A673 (cell line): ENCODE data around the gene STRBP. TPM values are rescaled to one million over a fixed set of nuclear protein-coding genes. Genes with fewer than 3 reads are reported as not detected.

Experiments used
- BruUV-seq: library from RNA; stranded (reverse); fragments of 400-500 nt; replicated peaks from 2 replicates; lab custom pipeline; 2021; lab: Mats Ljungman, UMichigan
- CTCF ChIA-PET: fragments of 300-600 bp; sonication (Branson Sonifier 250); formaldehyde crosslinking; loops from one replicate; lab custom pipeline; 2022; ENCODE audit warnings: antibody characterized with exemption; lab: Charles Lee
- POLR2A ChIA-PET: fragments of 300-600 bp; sonication (Branson Sonifier 250); formaldehyde crosslinking; loops from one replicate; lab custom pipeline; 2022; ENCODE audit warnings: antibody characterized with exemption; ENCODE audit not compliant: low non-redundant PET; lab: Charles Lee
- DNase-seq: peaks from one replicate; pipeline ENCODE4 v3.0.0-alpha.2; 2015; ENCODE audit warnings: low spot score
- H3K27ac ChIP-seq: fragments of 200-600 bp; sonication (generic); 2 replicates; pipeline ENCODE4 v1.5.1; 2016; ENCODE audit warnings: mixed run types, low read depth, mild to moderate bottlenecking, mixed read lengths, antibody characterized with exemption, low read length; ENCODE audit not compliant: poor library complexity, severe bottlenecking
- H3K27me3 ChIP-seq: fragments of 200-600 bp; sonication (generic); replicated peaks from 2 replicates; pipeline ENCODE4 v1.6.1; 2017; ENCODE audit warnings: mixed run types, low read depth, mild to moderate bottlenecking, mixed read lengths, antibody characterized with exemption, low read length; ENCODE audit not compliant: insufficient read depth, poor library complexity
- H3K36me3 ChIP-seq: fragments of 200-600 bp; sonication (generic); 2 replicates; pipeline ENCODE4 v1.6.1; 2016; ENCODE audit warnings: mixed run types, mild to moderate bottlenecking, mixed read lengths, antibody characterized with exemption, low read length; ENCODE audit not compliant: insufficient read depth, poor library complexity, severe bottlenecking
- H3K4me1 ChIP-seq: fragments of 200-600 bp; sonication (generic); 2 replicates; pipeline ENCODE4 v1.6.1; 2017; ENCODE audit warnings: mixed run types, mild to moderate bottlenecking, mixed read lengths, antibody characterized with exemption, low read length; ENCODE audit not compliant: insufficient read depth, poor library complexity, severe bottlenecking
- H3K4me3 ChIP-seq: fragments of 200-600 bp; sonication (generic); 2 replicates; pipeline ENCODE4 v1.5.1; 2016; ENCODE audit warnings: low read depth, mixed run types, mild to moderate bottlenecking, mixed read lengths, low read length; ENCODE audit not compliant: poor library complexity, severe bottlenecking
- H3K9me3 ChIP-seq: fragments of 200-600 bp; sonication (generic); 2 replicates; pipeline ENCODE4 v1.6.1; 2016; ENCODE audit warnings: mixed run types, low read depth, mild to moderate bottlenecking, mixed read lengths, antibody characterized with exemption, low read length; ENCODE audit not compliant: poor library complexity, severe bottlenecking
- CTCF ChIP-seq: fragments of 300-800, 200-600 bp; sonication (generic); conservative IDR thresholded peaks from 2 replicates; pipeline ENCODE4 v1.5.1; 2017; ENCODE audit warnings: low read depth, mild to moderate bottlenecking, antibody characterized with exemption, low read length, moderate library complexity, mixed read lengths
- EZH2 ChIP-seq: fragments of 200-600 bp; sonication (generic); IDR thresholded peaks from 2 replicates; pipeline ENCODE4 v1.6.1; 2017; ENCODE audit warnings: borderline replicate concordance, low read depth, mild to moderate bottlenecking, mixed read lengths, antibody characterized with exemption, low read length; ENCODE audit not compliant: poor library complexity, severe bottlenecking
- intact Hi-C: fragments of 100-400 bp; cut with micrococcal nuclease; formaldehyde crosslinking; loops from one replicate; pipeline ENCODE4 v1.10.0; 2022; ENCODE audit not compliant: unreplicated experiment
- total RNA-seq: library from RNA; stranded (reverse); gene quantifications from 2 replicates; pipeline ENCODE4 v1.2.3, GENCODE V29; 2021

The STRBP gene
- total RNA-seq, 1 experiment from 2014 or later = 79.4 TPM

- CTCF ChIA-PET = no interaction called here
- Histone ChIP-seq H3K27ac (no peak overlapping the region), H3K27me3 (no peaks in the 10 kb centered on the region), H3K9me3 (no peaks in the 10 kb centered on the region), H3K4me3 (no peak overlapping the region), H3K4me1 (peaks cover 14% of the 10 kb centered on the region), H3K36me3 (no peaks in the 10 kb centered on the region)
- DNase-seq = no peak
- intact Hi-C loops = no loop called here
- POLR2A ChIA-PET = no interaction called here
- BruUV-seq = no TSS peak
- TF ChIP-seq EZH2 (no peak), CTCF (no peak)
Measured at GRCh38 chr9:123237220-123237619, 31.2 kb downstream of the STRBP start.

GRCh38 chr9:123235448-123235847 is 32.9 kb downstream of the STRBP start:
- no TSS peak for BruUV-seq
- no peak for DNase-seq
- CTCF ChIA-PET = no interaction called here
- peaks cover 20% of the 10 kb centered on the region for H3K4me1 ChIP-seq
- intact Hi-C loops = no loop called here
- no peaks in the 10 kb centered on the region for H3K27me3 ChIP-seq
- H3K9me3 ChIP-seq = no peaks in the 10 kb centered on the region
- POLR2A ChIA-PET = no interaction called here
- H3K36me3 ChIP-seq = no peaks in the 10 kb centered on the region
- H3K4me3 ChIP-seq = no peak overlapping the region
- TF ChIP-seq CTCF (no peak), EZH2 (no peak)
- H3K27ac ChIP-seq = no peak overlapping the region

GRCh38 chr9:123234853-123235252 is 33.5 kb downstream of the STRBP start:
- DNase-seq = no peak
- H3K27me3 ChIP-seq = no peaks in the 10 kb centered on the region
- intact Hi-C loops = no loop called here
- H3K27ac ChIP-seq = no peak overlapping the region
- no peak for TF ChIP-seq EZH2
- no peak for TF ChIP-seq CTCF
- no peak overlapping the region for H3K4me3 ChIP-seq
- H3K36me3 ChIP-seq = no peaks in the 10 kb centered on the region
- H3K9me3 ChIP-seq = no peaks in the 10 kb centered on the region
- POLR2A ChIA-PET = no interaction called here
- peaks cover 20% of the 10 kb centered on the region for H3K4me1 ChIP-seq
- CTCF ChIA-PET = no interaction called here
- no TSS peak for BruUV-seq
